ENCODE measurements around the gene FTHL17.

GRCh38 chrX:31071262-31071661 lies 579 bp downstream of the FTHL17 start:
- no peak for TF ChIP-seq CTCF (IDR thresholded peaks at IDR 0.05)
- no peak for TF ChIP-seq EZH2 (IDR thresholded peaks at IDR 0.05; ENCODE audit: borderline replicate concordance, insufficient read depth, low read depth, low read length, poor library complexity, severe bottlenecking)

All from B cell (primary cell).